A549 (cell line): ENCODE measurements around the gene CHKA. TPM values are rescaled to one million over a fixed set of nuclear protein-coding genes. Genes with fewer than 3 reads are reported as not detected.

Source experiments
- ATAC-seq, 2 experiments: fragments of 200-7000 bp in 1 of 2; fragments of >200 bp in 1 of 2; cut with Nextera tagmentation in 1 of 2; cut with Tn5 transposase in 1 of 2; 3 replicates each; pipeline versions ENCODE4 v1.8.0 to v1.9.1; 2018 to 2020; ENCODE audit warnings: mild to moderate bottlenecking in 1 of 2, moderate library complexity in 1 of 2
- CTCF ChIA-PET: fragments of 300-600 bp; sonication (Branson Sonifier 250); formaldehyde crosslinking; extraction: SDS; loops from one replicate; lab custom pipeline; 2021; ENCODE audit warnings: antibody characterized with exemption, inconsistent platforms; lab: Yijun Ruan, JAX
- POLR2A ChIA-PET: fragments of 350-600 bp; formaldehyde crosslinking; extraction: SDS; loops from one replicate; lab custom pipeline; 2021; ENCODE audit warnings: antibody characterized with exemption, inconsistent platforms; lab: Yijun Ruan, JAX
- DNase-seq, 2 experiments: peaks; one replicate each; pipeline versions ENCODE4 v3.0.0 to v3.0.0-alpha.2; 2011 to 2016; ENCODE audit warnings: low read depth in 1 of 2, low spot score in 1 of 2
- FAIRE-seq: peaks from 2 replicates; lab custom pipeline; 2011; peaks lifted over from hg19 to GRCh38; lab: Jason Lieb, UNC
- H3K27ac ChIP-seq, 2 experiments: fragments of >200 bp; sonication (Bioruptor Twin); formaldehyde crosslinking; 3 replicates each; pipeline ENCODE4 v1.5.1; 2016 to 2017
- H3K4me1 ChIP-seq: fragments of >200 bp; sonication (Bioruptor Twin); formaldehyde crosslinking; 3 replicates; pipeline ENCODE4 v1.6.1; 2016
- H3K4me2 ChIP-seq: fragments of >200 bp; sonication (Bioruptor Twin); formaldehyde crosslinking; 3 replicates; pipeline ENCODE4 v1.6.1; 2016
- H3K4me3 ChIP-seq: fragments of >200 bp; sonication (Bioruptor Twin); formaldehyde crosslinking; 3 replicates; pipeline ENCODE4 v1.5.1; 2016
- H3K9me3 ChIP-seq: fragments of >200 bp; sonication (Bioruptor Twin); formaldehyde crosslinking; 3 replicates; pipeline ENCODE4 v1.6.1; 2016
- CBX8 ChIP-seq: fragments of 200-600 bp; sonication (generic); IDR thresholded peaks from 2 replicates; pipeline ENCODE4 v1.6.1; 2016
- CEBPB ChIP-seq, 2 experiments: fragments of >200 bp in 1 of 2; sonication (Bioruptor Twin) in 1 of 2; formaldehyde crosslinking in 1 of 2; IDR thresholded peaks; 2 replicates each; pipeline ENCODE4 v1.6.1; 2012 to 2016
- CHD4 ChIP-seq: fragments of 200-600 bp; sonication (generic); IDR thresholded peaks from 2 replicates; pipeline ENCODE4 v1.6.1; 2016; ENCODE audit warnings: antibody characterized with exemption, mild to moderate bottlenecking, borderline replicate concordance
- E2F6 ChIP-seq: IDR thresholded peaks from 2 replicates; pipeline ENCODE4 v1.6.1; 2012; ENCODE audit warnings: low read depth, borderline replicate concordance
- EHF ChIP-seq: fragments of 250-450 bp; sonication (Bioruptor Pico); IDR thresholded peaks from 2 replicates; pipeline ENCODE4 v1.5.0; 2020; ENCODE audit warnings: mild to moderate bottlenecking
- EHMT2 ChIP-seq: fragments of 200-600 bp; sonication (generic); IDR thresholded peaks from 2 replicates; pipeline ENCODE4 v1.6.1; 2016; ENCODE audit warnings: antibody characterized with exemption, low read depth, mild to moderate bottlenecking, moderate library complexity
- ELK1 ChIP-seq: fragments of 150-350 bp; IDR thresholded peaks from 2 replicates; pipeline ENCODE4 v1.6.1; 2014; ENCODE audit warnings: low read depth, mild to moderate bottlenecking, low read length
- FOSL2 ChIP-seq, 2 experiments: fragments of 450-650 bp in 1 of 2; fragments of >200 bp in 1 of 2; sonication (Bioruptor Twin) in 1 of 2; formaldehyde crosslinking; IDR thresholded peaks; 2 replicates each; pipeline versions ENCODE4 v1.5.0 to v1.6.1; 2016 to 2020; ENCODE audit warnings: mild to moderate bottlenecking in 1 of 2, moderate library complexity in 1 of 2
- FOXS1 ChIP-seq: fragments of 250-450 bp; sonication (Bioruptor Pico); IDR thresholded peaks from 2 replicates; pipeline ENCODE4 v1.5.0; 2020; ENCODE audit warnings: mild to moderate bottlenecking, moderate library complexity
- HDAC2 ChIP-seq: fragments of 200-600 bp; sonication (generic); IDR thresholded peaks from 2 replicates; pipeline ENCODE4 v1.6.1; 2016
- HES2 ChIP-seq: fragments of >200 bp; sonication (Bioruptor Twin); formaldehyde crosslinking; IDR thresholded peaks from 2 replicates; pipeline ENCODE4 v1.6.1; 2016
- HOXA7 ChIP-seq: fragments of 250-450 bp; sonication (Bioruptor Pico); IDR thresholded peaks from 2 replicates; pipeline ENCODE4 v1.5.0; 2020; ENCODE audit warnings: mild to moderate bottlenecking, moderate library complexity
- HOXB13 ChIP-seq: fragments of 250-450 bp; sonication (Bioruptor Pico); IDR thresholded peaks from 2 replicates; pipeline ENCODE4 v1.5.0; 2020; ENCODE audit warnings: low read depth, mild to moderate bottlenecking, moderate library complexity
- HOXB5 ChIP-seq: fragments of 250-450 bp; sonication (Bioruptor Pico); IDR thresholded peaks from 2 replicates; pipeline ENCODE4 v1.5.0; 2020; ENCODE audit warnings: mild to moderate bottlenecking, moderate library complexity
- JUN ChIP-seq, 2 experiments: fragments of >200 bp; sonication (Bioruptor Twin); formaldehyde crosslinking; IDR thresholded peaks; 2 replicates in 1 of 2; 3 replicates in 1 of 2; pipeline ENCODE4 v1.6.1; 2016 to 2017
- KDM1A ChIP-seq: fragments of 200-600 bp; sonication (generic); IDR thresholded peaks from 2 replicates; pipeline ENCODE4 v1.6.1; 2016; ENCODE audit warnings: low read depth, mild to moderate bottlenecking
- KDM5A ChIP-seq: fragments of 200-600 bp; sonication (generic); IDR thresholded peaks from 2 replicates; pipeline ENCODE4 v1.6.1; 2016; ENCODE audit warnings: antibody characterized with exemption, mild to moderate bottlenecking
- MAZ ChIP-seq: fragments of 150-350 bp; IDR thresholded peaks from 2 replicates; pipeline ENCODE4 v1.6.1; 2014; ENCODE audit warnings: antibody characterized with exemption, low read depth, low read length, borderline replicate concordance
- PHF8 ChIP-seq: fragments of 200-600 bp; sonication (generic); IDR thresholded peaks from 2 replicates; pipeline ENCODE4 v1.6.1; 2016; ENCODE audit warnings: low read depth, mild to moderate bottlenecking, antibody characterized with exemption, moderate library complexity, borderline replicate concordance
- POLR2A ChIP-seq: IDR thresholded peaks from 2 replicates; pipeline ENCODE4 v1.6.1; 2012; ENCODE audit warnings: mild to moderate bottlenecking, low read length
- POLR2AphosphoS2 ChIP-seq: conservative IDR thresholded peaks from 2 replicates; pipeline ENCODE4 v1.6.1; 2012; ENCODE audit warnings: low read length, improper control_type of control experiment, inconsistent platforms
- SMC3 ChIP-seq: fragments of >200 bp; sonication (Bioruptor Twin); formaldehyde crosslinking; IDR thresholded peaks from 3 replicates; pipeline ENCODE4 v1.6.1; 2018; ENCODE audit warnings: inconsistent platforms
- TFCP2L1 ChIP-seq: fragments of 250-450 bp; sonication (Bioruptor Pico); IDR thresholded peaks from 2 replicates; pipeline ENCODE4 v1.5.0; 2021; ENCODE audit warnings: mild to moderate bottlenecking
- ZC3H11A ChIP-seq: fragments of 450-650 bp; IDR thresholded peaks from 2 replicates; pipeline ENCODE4 v1.6.1; 2014; ENCODE audit warnings: antibody characterized with exemption, mild to moderate bottlenecking
- ZSCAN20 ChIP-seq: fragments of 250-450 bp; sonication (Bioruptor Pico); IDR thresholded peaks from 2 replicates; pipeline ENCODE4 v1.8.0; 2022; ENCODE audit warnings: mild to moderate bottlenecking, moderate library complexity
- WGBS: methylation state at CpG from one replicate; pipeline ENCODE4 v1.1.6; 2017; ENCODE audit errors: missing lambda C conversion rate; 5-methylcytosine and 5-hydroxymethylcytosine counted together
- polyA plus RNA-seq, 4 experiments: library from polyadenylated mRNA; depleted of rRNA in 3 of 4; stranded (reverse); fragments of >200 nt; fragmentation: RNase III in 1 of 4; extraction: RNeasy Plus Mini Kit Qiagen cat#74134 plus additional on column Dnase treatment in 1 of 4; gene quantifications; 2 replicates in 3 of 4; 3 replicates in 1 of 4; pipeline ENCODE4 v1.2.3, GENCODE V29; 2011 to 2017
- TF ChIP-seq, protein P1 (sequence below): fragments of >200 bp; sonication (Bioruptor Twin); formaldehyde crosslinking; IDR thresholded peaks from 3 replicates; pipeline ENCODE4 v1.5.1; 2016
- TF ChIP-seq, protein P2 (sequence below): fragments of 200-600 bp; sonication (generic); IDR thresholded peaks from 2 replicates; pipeline ENCODE4 v1.6.1; 2016; ENCODE audit warnings: antibody characterized with exemption, mild to moderate bottlenecking, moderate library complexity
- TF ChIP-seq, protein P3 (sequence below): IDR thresholded peaks from 2 replicates; pipeline ENCODE4 v1.6.1; 2012
- TF ChIP-seq, protein P4 (sequence below): fragments of 250-450 bp; sonication (Bioruptor Pico); IDR thresholded peaks from 2 replicates; pipeline ENCODE4 v1.5.0; 2020; ENCODE audit warnings: low read depth, mild to moderate bottlenecking, moderate library complexity

CHKA gene
- polyA plus RNA-seq, 2 of the 4 experiments (the other 2 are of a cell fraction), result 14.2 to 21.7 TPM

GRCh38 chr11:68169442-68169841 lies 48.3 kb upstream of the CHKA start:
- H3K4me1 ChIP-seq, result no peaks in the 10 kb centered on the region
- no peak for DNase-seq
- CTCF ChIA-PET, result interaction anchor here (1.4 kb wide), 1 partner anchor 40 kb away, joined by 4 read pairs; no protein-coding TSS in a partner anchor
- ATAC-seq, result no peak
- no peaks in the 10 kb centered on the region for H3K9me3 ChIP-seq
- H3K4me3 ChIP-seq, result no peak overlapping the region
- POLR2A ChIA-PET, result no interaction called here
- no peak overlapping the region for H3K27ac ChIP-seq
- H3K4me2 ChIP-seq, result no peak overlapping the region
- TF ChIP-seq HDAC2 (no peak), CBX8 (no peak), HOXB13 (CRISPR knock-in tag) (no peak), JUN (IDR thresholded peaks at IDR 0.05) (no peak), EHMT2 (no peak), EHF (CRISPR knock-in tag) (no peak), ELK1 (no peak), FOXS1 (no peak), ZSCAN20 (no peak), POLR2A (no peak), TFCP2L1 (no peak)
- no peak for FAIRE-seq

DNA sequence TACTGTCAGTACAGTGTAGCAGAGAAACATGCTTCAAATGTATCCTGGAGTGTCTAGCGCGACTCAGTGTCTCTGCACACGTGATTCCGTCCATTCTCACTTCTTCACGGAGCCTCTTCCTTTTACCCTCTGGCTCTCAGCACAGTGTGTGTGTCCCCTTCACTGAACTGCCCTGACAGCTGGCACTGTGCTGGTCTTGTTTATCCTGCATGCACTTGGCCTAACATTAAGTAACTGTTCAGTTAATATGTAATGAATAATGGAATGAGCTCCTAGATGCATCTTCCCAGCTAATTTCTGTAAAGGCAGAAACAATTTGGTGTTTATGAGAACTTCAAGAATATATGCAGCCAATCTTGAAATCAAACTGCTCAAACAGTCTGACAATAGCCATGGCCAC lies 47.5 kb upstream of the CHKA start:
- Histone ChIP-seq H3K4me3 (no peak overlapping the region), H3K4me1 (no peaks in the 10 kb centered on the region), H3K27ac (no peak overlapping the region), H3K4me2 (no peak overlapping the region), H3K9me3 (no peaks in the 10 kb centered on the region)
- CTCF ChIA-PET, result interaction anchor here (1.4 kb wide), 2 partner anchors 41 to 51 kb away, joined by 3 to 4 read pairs; no protein-coding TSS in a partner anchor
- WGBS, result 98% methylated on average over 5 of the region's 5 CpGs
- no peak for ATAC-seq
- FAIRE-seq, result no peak
- POLR2A ChIA-PET, result no interaction called here
- TF ChIP-seq, protein P1, sequence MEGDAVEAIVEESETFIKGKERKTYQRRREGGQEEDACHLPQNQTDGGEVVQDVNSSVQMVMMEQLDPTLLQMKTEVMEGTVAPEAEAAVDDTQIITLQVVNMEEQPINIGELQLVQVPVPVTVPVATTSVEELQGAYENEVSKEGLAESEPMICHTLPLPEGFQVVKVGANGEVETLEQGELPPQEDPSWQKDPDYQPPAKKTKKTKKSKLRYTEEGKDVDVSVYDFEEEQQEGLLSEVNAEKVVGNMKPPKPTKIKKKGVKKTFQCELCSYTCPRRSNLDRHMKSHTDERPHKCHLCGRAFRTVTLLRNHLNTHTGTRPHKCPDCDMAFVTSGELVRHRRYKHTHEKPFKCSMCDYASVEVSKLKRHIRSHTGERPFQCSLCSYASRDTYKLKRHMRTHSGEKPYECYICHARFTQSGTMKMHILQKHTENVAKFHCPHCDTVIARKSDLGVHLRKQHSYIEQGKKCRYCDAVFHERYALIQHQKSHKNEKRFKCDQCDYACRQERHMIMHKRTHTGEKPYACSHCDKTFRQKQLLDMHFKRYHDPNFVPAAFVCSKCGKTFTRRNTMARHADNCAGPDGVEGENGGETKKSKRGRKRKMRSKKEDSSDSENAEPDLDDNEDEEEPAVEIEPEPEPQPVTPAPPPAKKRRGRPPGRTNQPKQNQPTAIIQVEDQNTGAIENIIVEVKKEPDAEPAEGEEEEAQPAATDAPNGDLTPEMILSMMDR, result no peak
- TF ChIP-seq, protein P2, sequence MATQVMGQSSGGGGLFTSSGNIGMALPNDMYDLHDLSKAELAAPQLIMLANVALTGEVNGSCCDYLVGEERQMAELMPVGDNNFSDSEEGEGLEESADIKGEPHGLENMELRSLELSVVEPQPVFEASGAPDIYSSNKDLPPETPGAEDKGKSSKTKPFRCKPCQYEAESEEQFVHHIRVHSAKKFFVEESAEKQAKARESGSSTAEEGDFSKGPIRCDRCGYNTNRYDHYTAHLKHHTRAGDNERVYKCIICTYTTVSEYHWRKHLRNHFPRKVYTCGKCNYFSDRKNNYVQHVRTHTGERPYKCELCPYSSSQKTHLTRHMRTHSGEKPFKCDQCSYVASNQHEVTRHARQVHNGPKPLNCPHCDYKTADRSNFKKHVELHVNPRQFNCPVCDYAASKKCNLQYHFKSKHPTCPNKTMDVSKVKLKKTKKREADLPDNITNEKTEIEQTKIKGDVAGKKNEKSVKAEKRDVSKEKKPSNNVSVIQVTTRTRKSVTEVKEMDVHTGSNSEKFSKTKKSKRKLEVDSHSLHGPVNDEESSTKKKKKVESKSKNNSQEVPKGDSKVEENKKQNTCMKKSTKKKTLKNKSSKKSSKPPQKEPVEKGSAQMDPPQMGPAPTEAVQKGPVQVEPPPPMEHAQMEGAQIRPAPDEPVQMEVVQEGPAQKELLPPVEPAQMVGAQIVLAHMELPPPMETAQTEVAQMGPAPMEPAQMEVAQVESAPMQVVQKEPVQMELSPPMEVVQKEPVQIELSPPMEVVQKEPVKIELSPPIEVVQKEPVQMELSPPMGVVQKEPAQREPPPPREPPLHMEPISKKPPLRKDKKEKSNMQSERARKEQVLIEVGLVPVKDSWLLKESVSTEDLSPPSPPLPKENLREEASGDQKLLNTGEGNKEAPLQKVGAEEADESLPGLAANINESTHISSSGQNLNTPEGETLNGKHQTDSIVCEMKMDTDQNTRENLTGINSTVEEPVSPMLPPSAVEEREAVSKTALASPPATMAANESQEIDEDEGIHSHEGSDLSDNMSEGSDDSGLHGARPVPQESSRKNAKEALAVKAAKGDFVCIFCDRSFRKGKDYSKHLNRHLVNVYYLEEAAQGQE, result no peak
- TF ChIP-seq, protein P3, sequence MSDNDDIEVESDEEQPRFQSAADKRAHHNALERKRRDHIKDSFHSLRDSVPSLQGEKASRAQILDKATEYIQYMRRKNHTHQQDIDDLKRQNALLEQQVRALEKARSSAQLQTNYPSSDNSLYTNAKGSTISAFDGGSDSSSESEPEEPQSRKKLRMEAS, result no peak
- TF ChIP-seq KDM5A, result no peak
- no peak for TF ChIP-seq CHD4
- no peak for TF ChIP-seq POLR2AphosphoS2
- TF ChIP-seq CEBPB (IDR thresholded peaks at IDR 0.05), result no peak
- no peak for TF ChIP-seq HOXA7 (CRISPR knock-in tag)
- no peak for TF ChIP-seq EHMT2
- TF ChIP-seq SMC3, result no peak
- no peak for TF ChIP-seq PHF8
- no peak for TF ChIP-seq E2F6
- TF ChIP-seq KDM1A, result no peak
- TF ChIP-seq HOXB5, result no peak
- TF ChIP-seq FOSL2 (IDR thresholded peaks at IDR 0.05), result no peak
- TF ChIP-seq FOSL2 (CRISPR knock-in tag; IDR thresholded peaks at IDR 0.05), result no peak
- TF ChIP-seq, protein P4, sequence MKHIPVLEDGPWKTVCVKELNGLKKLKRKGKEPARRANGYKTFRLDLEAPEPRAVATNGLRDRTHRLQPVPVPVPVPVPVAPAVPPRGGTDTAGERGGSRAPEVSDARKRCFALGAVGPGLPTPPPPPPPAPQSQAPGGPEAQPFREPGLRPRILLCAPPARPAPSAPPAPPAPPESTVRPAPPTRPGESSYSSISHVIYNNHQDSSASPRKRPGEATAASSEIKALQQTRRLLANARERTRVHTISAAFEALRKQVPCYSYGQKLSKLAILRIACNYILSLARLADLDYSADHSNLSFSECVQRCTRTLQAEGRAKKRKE, result no peak
- no peak for TF ChIP-seq ZC3H11A
- no peak for TF ChIP-seq MAZ
- TF ChIP-seq HES2, result no peak
- DNase-seq, result no peak
